ENCODE measurements around the gene NRXN3.

DNA sequence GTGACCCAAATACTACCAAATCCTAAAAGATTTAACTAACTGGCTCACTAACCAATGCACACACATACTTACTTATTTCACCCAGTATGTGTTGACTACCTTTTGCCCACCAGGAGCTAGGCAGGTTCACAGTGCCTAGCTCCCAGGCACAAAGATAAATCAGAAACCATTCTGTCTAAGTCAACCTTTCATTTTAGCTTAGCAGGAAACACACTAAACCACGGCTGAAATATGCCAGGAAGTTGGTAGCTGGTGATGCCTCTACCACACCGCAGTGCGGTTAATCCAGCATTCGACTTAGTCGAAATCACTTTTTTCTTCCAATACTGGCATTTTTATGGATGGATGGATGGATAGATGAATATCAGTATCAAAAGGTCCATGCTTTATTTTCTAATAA lies 1443.5 kb downstream of the NRXN3 start:
- no peak for TF ChIP-seq POLR2A (IDR thresholded peaks at IDR 0.05)
- TF ChIP-seq, protein P1, sequence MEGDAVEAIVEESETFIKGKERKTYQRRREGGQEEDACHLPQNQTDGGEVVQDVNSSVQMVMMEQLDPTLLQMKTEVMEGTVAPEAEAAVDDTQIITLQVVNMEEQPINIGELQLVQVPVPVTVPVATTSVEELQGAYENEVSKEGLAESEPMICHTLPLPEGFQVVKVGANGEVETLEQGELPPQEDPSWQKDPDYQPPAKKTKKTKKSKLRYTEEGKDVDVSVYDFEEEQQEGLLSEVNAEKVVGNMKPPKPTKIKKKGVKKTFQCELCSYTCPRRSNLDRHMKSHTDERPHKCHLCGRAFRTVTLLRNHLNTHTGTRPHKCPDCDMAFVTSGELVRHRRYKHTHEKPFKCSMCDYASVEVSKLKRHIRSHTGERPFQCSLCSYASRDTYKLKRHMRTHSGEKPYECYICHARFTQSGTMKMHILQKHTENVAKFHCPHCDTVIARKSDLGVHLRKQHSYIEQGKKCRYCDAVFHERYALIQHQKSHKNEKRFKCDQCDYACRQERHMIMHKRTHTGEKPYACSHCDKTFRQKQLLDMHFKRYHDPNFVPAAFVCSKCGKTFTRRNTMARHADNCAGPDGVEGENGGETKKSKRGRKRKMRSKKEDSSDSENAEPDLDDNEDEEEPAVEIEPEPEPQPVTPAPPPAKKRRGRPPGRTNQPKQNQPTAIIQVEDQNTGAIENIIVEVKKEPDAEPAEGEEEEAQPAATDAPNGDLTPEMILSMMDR (IDR thresholded peaks at IDR 0.05): no peak
